Naive thymus-derived CD4-positive, alpha-beta T cell (primary cell): ENCODE measurements around the gene OR2T29. TPM values are rescaled to one million over a fixed set of nuclear protein-coding genes. Genes with fewer than 3 reads are reported as not detected.
"Not testable (repeated sequence)": the region's sequence is repeated elsewhere in the genome, so short reads cannot be mapped to it uniquely, and the experiment has no call there.

Experiments used
- ATAC-seq: fragments of 150-1000 bp; cut with Tn5 transposase; 2 replicates; pipeline ENCODE4 v1.10.0; 2021; ENCODE audit warnings: mild to moderate bottlenecking, moderate library complexity
- CTCF ChIA-PET: fragments of 350-600 bp; sonication (Branson Sonifier 250); formaldehyde crosslinking; loops from one replicate; lab custom pipeline; 2021; ENCODE audit warnings: antibody characterized with exemption; lab: Charles Lee
- POLR2A ChIA-PET: fragments of 350-600 bp; sonication (Branson Sonifier 250); formaldehyde crosslinking; loops from one replicate; lab custom pipeline; 2021; ENCODE audit warnings: antibody characterized with exemption, inconsistent platforms; lab: Charles Lee
- DNase-seq, 9 donors: peaks; one replicate each; pipeline versions ENCODE4 v3.0.0 to v3.0.0-alpha.2; 2020 to 2022; ENCODE audit warnings: mixed read lengths in 1 of 9
- H3K27ac ChIP-seq: one replicate; pipeline ENCODE4 v1.7.0; 2013; ENCODE audit warnings: mild to moderate bottlenecking, low read depth, low read length, moderate library complexity
- H3K27me3 ChIP-seq, 2 donors: one replicate each; pipeline ENCODE4 v1.7.0; 2013; ENCODE audit warnings: low read length in 2 of 2, mild to moderate bottlenecking in 2 of 2, moderate library complexity in 2 of 2; ENCODE audit not compliant: control insufficient read depth in 2 of 2, insufficient read depth in 2 of 2
- H3K36me3 ChIP-seq, 3 experiments: 1 replicate in 2 of 3; 2 replicates in 1 of 3; pipeline ENCODE4 v1.7.0; 2013; ENCODE audit warnings: low read length in 3 of 3, mild to moderate bottlenecking in 3 of 3, moderate library complexity in 1 of 3; ENCODE audit not compliant: insufficient read depth in 3 of 3, control insufficient read depth in 2 of 3
- H3K4me1 ChIP-seq, 2 donors: one replicate each; pipeline ENCODE4 v1.7.0; 2013; ENCODE audit warnings: low read length in 2 of 2, mild to moderate bottlenecking in 2 of 2, moderate library complexity in 1 of 2; ENCODE audit not compliant: control insufficient read depth in 2 of 2, insufficient read depth in 2 of 2
- H3K4me3 ChIP-seq: 2 replicates; pipeline ENCODE4 v1.7.0; 2013; ENCODE audit warnings: mild to moderate bottlenecking, low read length
- H3K9me3 ChIP-seq, 3 experiments: 1 replicate in 2 of 3; 2 replicates in 1 of 3; pipeline ENCODE4 v1.7.0; 2013; ENCODE audit warnings: low read length in 3 of 3; ENCODE audit not compliant: control insufficient read depth in 2 of 3
- H3K27ac Mint-ChIP-seq, 9 donors: one replicate each; pipeline ENCODE4 v1.8.0; 2020 to 2022; ENCODE audit warnings: mixed read lengths in 9 of 9, mild to moderate bottlenecking in 8 of 9, moderate library complexity in 5 of 9, inconsistent platforms in 2 of 9
- H3K27me3 Mint-ChIP-seq, 5 donors: one replicate each; pipeline ENCODE4 v1.8.0; 2021 to 2022; ENCODE audit warnings: mixed read lengths in 5 of 5, mild to moderate bottlenecking in 1 of 5
- H3K36me3 Mint-ChIP-seq, 5 donors: one replicate each; pipeline ENCODE4 v1.8.0; 2020 to 2022; ENCODE audit warnings: mixed read lengths in 5 of 5, mild to moderate bottlenecking in 3 of 5, inconsistent platforms in 1 of 5
- H3K4me1 Mint-ChIP-seq, 7 donors: one replicate each; pipeline ENCODE4 v1.8.0; 2020 to 2022; ENCODE audit warnings: mixed read lengths in 7 of 7, mild to moderate bottlenecking in 3 of 7, inconsistent platforms in 1 of 7
- H3K4me3 Mint-ChIP-seq, 10 donors: one replicate each; pipeline ENCODE4 v1.8.0; 2020 to 2022; ENCODE audit warnings: mild to moderate bottlenecking in 10 of 10, mixed read lengths in 10 of 10, moderate library complexity in 6 of 10, inconsistent platforms in 2 of 10
- H3K9me3 Mint-ChIP-seq, 11 donors: one replicate each; pipeline ENCODE4 v1.8.0; 2020 to 2022; ENCODE audit warnings: mixed read lengths in 11 of 11, mild to moderate bottlenecking in 4 of 11, inconsistent platforms in 1 of 11, moderate library complexity in 1 of 11
- intact Hi-C, 2 donors: fragments of 100-400 bp; cut with micrococcal nuclease; formaldehyde crosslinking; loops; one replicate each; pipeline ENCODE4 v1.15.1; 2023
- polyA plus RNA-seq, 2 donors: library from polyadenylated mRNA; unstranded; fragments of 300-500 nt; fragmentation: Illumina TruSeq; gene quantifications; one replicate each; pipeline ENCODE4 v1.2.3, GENCODE V29; 2021
- total RNA-seq, 6 experiments: library from RNA in 5 of 6; stranded (reverse) in 5 of 6; gene quantifications; 1 replicate in 5 of 6; 2 replicates in 1 of 6; pipeline ENCODE4 v1.2.3 and lab custom pipeline; 2021 to 2026

Gene OR2T29
- total and polyA plus RNA-seq, 7 experiments from 2014 or later = not detected

GRCh38 chr1:248574657-248575056, 12.1 kb upstream of the OR2T29 start, which contains the start of gene OR2T34:
Gene OR2T34, minus strand, starts transcription at chr1:248574757. Its CDS starts 0 bp downstream, at chr1:248574757.
- intact Hi-C loops, H3K4me1 ChIP-seq, H3K27me3 ChIP-seq, DNase-seq, POLR2A ChIA-PET, H3K4me3 Mint-ChIP-seq, H3K36me3 ChIP-seq, H3K9me3 ChIP-seq, H3K27ac ChIP-seq, H3K36me3 Mint-ChIP-seq, H3K9me3 Mint-ChIP-seq, CTCF ChIA-PET, H3K4me1 Mint-ChIP-seq, ATAC-seq, H3K27me3 Mint-ChIP-seq, H3K4me3 ChIP-seq: not testable (repeated sequence)
- peak within 1 kb of the TSS in 1 of 9 donors; percentile 55 for H3K27ac Mint-ChIP-seq

GRCh38 chr1:248573856-248574255, 11.3 kb upstream of the OR2T29 start:
- H3K27ac Mint-ChIP-seq, H3K4me3 ChIP-seq, POLR2A ChIA-PET, H3K4me3 Mint-ChIP-seq, H3K9me3 ChIP-seq, H3K27me3 ChIP-seq, CTCF ChIA-PET, DNase-seq, H3K4me1 ChIP-seq, H3K36me3 ChIP-seq, H3K27me3 Mint-ChIP-seq, H3K27ac ChIP-seq, H3K9me3 Mint-ChIP-seq, H3K36me3 Mint-ChIP-seq, ATAC-seq, intact Hi-C loops: not testable (repeated sequence)
- H3K4me1 Mint-ChIP-seq = peaks cover 2 to 14% (median 12%) of the 10 kb centered on the region in 7 donors

- H3K27ac Mint-ChIP-seq, H3K36me3 ChIP-seq, H3K27ac ChIP-seq, H3K36me3 Mint-ChIP-seq, H3K4me3 Mint-ChIP-seq, POLR2A ChIA-PET, H3K27me3 Mint-ChIP-seq, DNase-seq, H3K27me3 ChIP-seq, H3K4me1 ChIP-seq, H3K9me3 ChIP-seq, H3K4me3 ChIP-seq, CTCF ChIA-PET, H3K9me3 Mint-ChIP-seq, intact Hi-C loops, ATAC-seq: not testable (repeated sequence)
- H3K4me1 Mint-ChIP-seq = peaks cover 2 to 15% (median 12%) of the 10 kb centered on the region in 7 donors
Observed at GRCh38 chr1:248572049-248572448, 9.5 kb upstream of the OR2T29 start.

- H3K36me3 ChIP-seq, ATAC-seq, DNase-seq, H3K9me3 ChIP-seq, intact Hi-C loops, H3K27me3 ChIP-seq, H3K4me1 ChIP-seq, H3K36me3 Mint-ChIP-seq, H3K27ac ChIP-seq, POLR2A ChIA-PET, H3K27me3 Mint-ChIP-seq, H3K4me3 ChIP-seq, H3K9me3 Mint-ChIP-seq: not testable (repeated sequence)
- CTCF ChIA-PET = interaction anchor here (0.6 kb wide), 1 partner anchor 42 kb away, joined by 3 read pairs; no protein-coding TSS in a partner anchor
- H3K4me3 Mint-ChIP-seq = peak overlapping the region in 6 of 10 donors; percentile 0 to 46 (median 8)
- peaks cover 0 to 24% (median 20%) of the 10 kb centered on the region in 7 donors for H3K4me1 Mint-ChIP-seq
- peak overlapping the region in 3 of 9 donors; percentile 14 to 36 (median 15) for H3K27ac Mint-ChIP-seq
Observed at GRCh38 chr1:248570811-248571210, 8.2 kb upstream of the OR2T29 start.

- H3K36me3 ChIP-seq, H3K4me1 ChIP-seq, H3K9me3 ChIP-seq, H3K9me3 Mint-ChIP-seq, H3K4me3 Mint-ChIP-seq, CTCF ChIA-PET, H3K27me3 Mint-ChIP-seq, H3K27me3 ChIP-seq, H3K36me3 Mint-ChIP-seq, POLR2A ChIA-PET, H3K4me3 ChIP-seq, DNase-seq, H3K27ac ChIP-seq, ATAC-seq: not testable (repeated sequence)
- Mint-ChIP-seq H3K27ac (peak overlapping the region in 1 of 9 donors; percentile 62), H3K4me1 (peaks cover 0 to 35% (median 25%) of the 10 kb centered on the region in 7 donors)
- intact Hi-C loops = loop anchor here (5.0 to 10.0 kb wide), 2 partner anchors 84 to 87 kb away; partner anchors contain the start of gene OR2T5 (in 1 of the 2)
Observed at GRCh38 chr1:248569049-248569448, 6.5 kb upstream of the OR2T29 start.

- H3K36me3 Mint-ChIP-seq, H3K27me3 ChIP-seq, H3K27me3 Mint-ChIP-seq, POLR2A ChIA-PET, H3K9me3 Mint-ChIP-seq, CTCF ChIA-PET, H3K36me3 ChIP-seq, H3K4me1 ChIP-seq, H3K9me3 ChIP-seq: not testable (repeated sequence)
- ATAC-seq = peak; percentile 86
- peak overlapping the region; percentile 46 for H3K4me3 ChIP-seq
- peak overlapping the region; percentile 69 for H3K27ac ChIP-seq
- DNase-seq = peak in 8 of 9 donors; percentile 19 to 74 (median 54)
- peak overlapping the region; percentile 82 to 97 (median 90) for H3K4me3 Mint-ChIP-seq
- peaks cover 0 to 32% (median 22%) of the 10 kb centered on the region in 7 donors for H3K4me1 Mint-ChIP-seq
- intact Hi-C loops = loop anchor here (5.0 to 10.0 kb wide), 2 partner anchors 81 to 83 kb away; partner anchors contain the start of gene OR2T5 (in 1 of the 2)
- H3K27ac Mint-ChIP-seq = peak overlapping the region; percentile 91 to 99 (median 94)
Observed at GRCh38 chr1:248565530-248566373, 3.2 kb upstream of the OR2T29 start.
